CD14-positive monocyte (primary cell): ENCODE data around the gene HOXA2. TPM values are rescaled to one million over a fixed set of nuclear protein-coding genes. Genes with fewer than 3 reads are reported as not detected.
A peak's percentile ranks its signal among the peaks of the same experiment; 100 is the strongest.

ENCODE experiments used
- DNase-seq, 3 donors: peaks; one replicate each; pipeline ENCODE4 v3.0.0-alpha.2; 2011 to 2022
- H2AFZ ChIP-seq: 2 replicates; pipeline ENCODE4 v1.6.0; 2012; ENCODE audit warnings: mild to moderate bottlenecking, low read depth, low read length, inconsistent platforms; ENCODE audit not compliant: insufficient read depth, poor library complexity, severe bottlenecking
- H3K27ac ChIP-seq, 2 donors: 1 replicate in 1 of 2; 2 replicates in 1 of 2; pipeline ENCODE4 v1.5.1; 2012 to 2013; ENCODE audit warnings: low read length in 2 of 2, control low read depth in 1 of 2, inconsistent platforms in 1 of 2, low read depth in 1 of 2, mild to moderate bottlenecking in 1 of 2
- H3K27me3 ChIP-seq, 2 donors: one replicate each; pipeline versions ENCODE4 v1.6.0 to v1.6.1; 2011 to 2013; ENCODE audit warnings: low read length in 2 of 2; ENCODE audit not compliant: control insufficient read depth in 2 of 2, insufficient read depth in 2 of 2
- H3K36me3 ChIP-seq, 2 donors: replicated peaks in 1 of 2; 1 replicate in 1 of 2; 2 replicates in 1 of 2; pipeline versions ENCODE4 v1.5.1 to v1.6.1; 2012 to 2013; ENCODE audit warnings: low read length in 2 of 2, control low read depth in 1 of 2, inconsistent platforms in 1 of 2, mild to moderate bottlenecking in 1 of 2; ENCODE audit not compliant: insufficient read depth in 2 of 2, control insufficient read depth in 1 of 2
- H3K4me1 ChIP-seq, 2 donors: 1 replicate in 1 of 2; 2 replicates in 1 of 2; pipeline versions ENCODE4 v1.5.1 to v1.6.1; 2012 to 2013; ENCODE audit warnings: low read length in 2 of 2, control low read depth in 1 of 2, inconsistent platforms in 1 of 2, mild to moderate bottlenecking in 1 of 2, moderate library complexity in 1 of 2; ENCODE audit not compliant: insufficient read depth in 2 of 2, control insufficient read depth in 1 of 2
- H3K4me2 ChIP-seq: replicated peaks from 2 replicates; pipeline ENCODE3; 2012; ENCODE audit warnings: low read length, moderate library complexity, mild to moderate bottlenecking; ENCODE audit not compliant: poor library complexity, severe bottlenecking; ENCODE audit errors: extremely low read depth
- H3K4me3 ChIP-seq, 3 experiments: fragments of 200-600 bp in 1 of 3; sonication (generic) in 1 of 3; replicated peaks in 1 of 3; 1 replicate in 2 of 3; 2 replicates in 1 of 3; pipeline ENCODE4 v1.5.1; 2011 to 2013; ENCODE audit warnings: low read length in 3 of 3, mild to moderate bottlenecking in 3 of 3, control low read depth in 2 of 3, low read depth in 2 of 3, inconsistent platforms in 1 of 3, moderate library complexity in 1 of 3
- H3K79me2 ChIP-seq: 2 replicates; pipeline ENCODE4 v1.6.0; 2012; ENCODE audit warnings: mild to moderate bottlenecking, control low read depth, inconsistent platforms, low read length, moderate library complexity; ENCODE audit not compliant: insufficient read depth
- H3K9ac ChIP-seq: 2 replicates; pipeline ENCODE4 v1.6.0; 2017; ENCODE audit warnings: low read length, mild to moderate bottlenecking; ENCODE audit not compliant: insufficient read depth, poor library complexity, severe bottlenecking
- H3K9me3 ChIP-seq, 2 donors: replicated peaks in 1 of 2; 1 replicate in 1 of 2; 2 replicates in 1 of 2; pipeline versions ENCODE4 v1.5.1 to v1.6.1; 2012 to 2013; ENCODE audit warnings: low read length in 2 of 2, control low read depth in 1 of 2; ENCODE audit not compliant: control insufficient read depth in 1 of 2, insufficient read depth in 1 of 2
- H4K20me1 ChIP-seq: 2 replicates; pipeline ENCODE4 v1.6.0; 2012; ENCODE audit warnings: mild to moderate bottlenecking, low read length, control low read depth, moderate library complexity; ENCODE audit not compliant: insufficient read depth
- H3K27ac Mint-ChIP-seq, 7 donors: one replicate each; pipeline ENCODE4 v1.8.0; 2020; ENCODE audit warnings: mild to moderate bottlenecking in 7 of 7, mixed read lengths in 7 of 7, moderate library complexity in 6 of 7, inconsistent platforms in 2 of 7
- H3K27me3 Mint-ChIP-seq, 3 donors: one replicate each; pipeline ENCODE4 v1.8.0; 2021 to 2022; ENCODE audit warnings: low read depth in 3 of 3, mild to moderate bottlenecking in 3 of 3, mixed read lengths in 3 of 3, moderate library complexity in 3 of 3, inconsistent platforms in 1 of 3
- H3K36me3 Mint-ChIP-seq, 2 donors: one replicate each; pipeline ENCODE4 v1.8.0; 2020; ENCODE audit warnings: mixed read lengths in 2 of 2, inconsistent platforms in 1 of 2, mild to moderate bottlenecking in 1 of 2
- H3K4me1 Mint-ChIP-seq: one replicate; pipeline ENCODE4 v1.8.0; 2020; ENCODE audit warnings: mild to moderate bottlenecking, mixed read lengths
- H3K4me3 Mint-ChIP-seq, 2 donors: one replicate each; pipeline ENCODE4 v1.8.0; 2020; ENCODE audit warnings: mild to moderate bottlenecking in 2 of 2, mixed read lengths in 2 of 2, moderate library complexity in 1 of 2
- H3K9me3 Mint-ChIP-seq, 7 donors: one replicate each; pipeline ENCODE4 v1.8.0; 2020 to 2022; ENCODE audit warnings: mixed read lengths in 7 of 7, mild to moderate bottlenecking in 6 of 7, moderate library complexity in 6 of 7, inconsistent platforms in 2 of 7
- WGBS: methylation state at CpG from one replicate; pipeline ENCODE4 v1.1.5; 2013; ENCODE audit warnings: missing lambda C conversion rate; ENCODE audit not compliant: insufficient coverage; 5-methylcytosine and 5-hydroxymethylcytosine counted together
- intact Hi-C, 2 donors: fragments of 100-400 bp; cut with micrococcal nuclease; formaldehyde crosslinking; loops; one replicate each; pipeline versions ENCODE4 v1.15.0 to v1.15.1; 2023
- polyA plus RNA-seq, 3 donors: library from polyadenylated mRNA; depleted of rRNA in 1 of 3; unstranded in 2 of 3; stranded (reverse) in 1 of 3; fragments of 300-500 nt in 2 of 3; fragments of >200 nt in 1 of 3; fragmentation: Illumina TruSeq in 2 of 3; gene quantifications; 1 replicate in 2 of 3; 2 replicates in 1 of 3; pipeline ENCODE4 v1.2.3, GENCODE V29; 2012 to 2021
- TF ChIP-seq, protein P1 (sequence below): fragments of 200-600 bp; IDR thresholded peaks from one replicate; pipeline ENCODE4 v1.8.0; 2022; ENCODE audit warnings: antibody characterized with exemption, mild to moderate bottlenecking

HOXA2 gene
- polyA plus RNA-seq, 3 donors, result not detected

DNA sequence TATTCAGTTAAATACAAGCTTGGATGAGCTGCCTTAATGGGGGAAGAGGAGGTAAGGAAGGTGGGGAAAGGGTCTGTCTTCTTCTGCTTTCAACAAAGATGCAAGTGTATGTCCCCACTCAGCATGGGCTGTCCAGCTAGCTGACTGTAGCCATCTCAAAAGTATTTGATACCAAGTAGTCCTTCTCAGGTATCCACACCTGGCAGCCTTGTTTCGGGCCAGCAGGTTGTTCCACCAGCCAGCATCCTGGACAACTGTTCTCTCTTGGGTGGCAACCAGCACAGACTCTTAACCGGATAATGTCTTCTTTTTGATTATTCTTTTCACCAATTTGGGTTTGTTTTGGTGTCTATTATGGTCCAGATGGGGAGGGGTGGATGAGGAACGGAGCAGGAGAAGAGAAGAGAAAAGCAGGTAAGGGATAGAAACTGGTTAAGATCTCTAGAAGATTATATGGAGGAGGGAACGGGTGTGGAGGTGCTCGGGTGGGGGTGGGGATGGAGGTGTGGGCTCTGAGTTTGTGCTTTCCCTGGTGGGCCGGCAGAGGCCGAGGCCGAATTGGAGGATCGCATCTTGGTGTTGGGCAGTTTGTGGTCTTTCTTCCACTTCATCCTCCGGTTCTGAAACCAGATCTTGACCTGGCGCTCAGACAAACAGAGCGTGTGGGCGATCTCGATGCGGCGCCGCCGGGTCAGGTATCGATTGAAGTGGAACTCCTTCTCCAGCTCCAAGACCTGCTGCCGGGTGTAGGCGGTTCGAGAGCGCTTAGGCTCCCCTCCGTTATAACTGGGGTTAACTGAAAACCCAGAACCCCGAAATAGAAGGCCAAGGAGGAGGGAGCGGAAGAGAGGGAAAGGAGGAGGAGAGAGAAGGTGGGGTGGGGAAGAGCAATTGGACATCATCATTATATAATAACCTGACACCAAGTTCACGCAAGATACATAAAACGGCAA lies 26.6 kb upstream of the HOXA2 start:
- DNase-seq, result no peak
- Histone ChIP-seq H3K27me3 (no peaks in the 10 kb centered on the region), H3K4me2 (no peak overlapping the region), H4K20me1 (no peaks in the 10 kb centered on the region), H3K4me1 (peaks cover 0 to 8% of the 10 kb centered on the region in 2 donors), H3K9me3 (no peaks in the 10 kb centered on the region), H3K9ac (no peak overlapping the region), H3K27ac (no peak overlapping the region), H3K79me2 (no peaks in the 10 kb centered on the region), H2AFZ (no peak overlapping the region), H3K4me3 (no peak overlapping the region), H3K36me3 (no peaks in the 10 kb centered on the region)
- H3K9me3 Mint-ChIP-seq, result peaks cover 0 to 9% (median 0%) of the 10 kb centered on the region in 7 donors
- TF ChIP-seq, protein P1, sequence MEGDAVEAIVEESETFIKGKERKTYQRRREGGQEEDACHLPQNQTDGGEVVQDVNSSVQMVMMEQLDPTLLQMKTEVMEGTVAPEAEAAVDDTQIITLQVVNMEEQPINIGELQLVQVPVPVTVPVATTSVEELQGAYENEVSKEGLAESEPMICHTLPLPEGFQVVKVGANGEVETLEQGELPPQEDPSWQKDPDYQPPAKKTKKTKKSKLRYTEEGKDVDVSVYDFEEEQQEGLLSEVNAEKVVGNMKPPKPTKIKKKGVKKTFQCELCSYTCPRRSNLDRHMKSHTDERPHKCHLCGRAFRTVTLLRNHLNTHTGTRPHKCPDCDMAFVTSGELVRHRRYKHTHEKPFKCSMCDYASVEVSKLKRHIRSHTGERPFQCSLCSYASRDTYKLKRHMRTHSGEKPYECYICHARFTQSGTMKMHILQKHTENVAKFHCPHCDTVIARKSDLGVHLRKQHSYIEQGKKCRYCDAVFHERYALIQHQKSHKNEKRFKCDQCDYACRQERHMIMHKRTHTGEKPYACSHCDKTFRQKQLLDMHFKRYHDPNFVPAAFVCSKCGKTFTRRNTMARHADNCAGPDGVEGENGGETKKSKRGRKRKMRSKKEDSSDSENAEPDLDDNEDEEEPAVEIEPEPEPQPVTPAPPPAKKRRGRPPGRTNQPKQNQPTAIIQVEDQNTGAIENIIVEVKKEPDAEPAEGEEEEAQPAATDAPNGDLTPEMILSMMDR, result no peak
- H3K36me3 Mint-ChIP-seq, result peaks cover 0 to 2% of the 10 kb centered on the region in 2 donors
- H3K27me3 Mint-ChIP-seq, result peaks cover 4 to 10% (median 5%) of the 10 kb centered on the region in 3 donors
- intact Hi-C loops, result no loop called here
- peaks cover 9% of the 10 kb centered on the region for H3K4me1 Mint-ChIP-seq
- 96% methylated on average over 14 of the region's 28 CpGs for WGBS
- H3K4me3 Mint-ChIP-seq, result peak overlapping the region; percentile 0 to 27
- peak overlapping the region in 1 of 7 donors; percentile 35 for H3K27ac Mint-ChIP-seq

DNA sequence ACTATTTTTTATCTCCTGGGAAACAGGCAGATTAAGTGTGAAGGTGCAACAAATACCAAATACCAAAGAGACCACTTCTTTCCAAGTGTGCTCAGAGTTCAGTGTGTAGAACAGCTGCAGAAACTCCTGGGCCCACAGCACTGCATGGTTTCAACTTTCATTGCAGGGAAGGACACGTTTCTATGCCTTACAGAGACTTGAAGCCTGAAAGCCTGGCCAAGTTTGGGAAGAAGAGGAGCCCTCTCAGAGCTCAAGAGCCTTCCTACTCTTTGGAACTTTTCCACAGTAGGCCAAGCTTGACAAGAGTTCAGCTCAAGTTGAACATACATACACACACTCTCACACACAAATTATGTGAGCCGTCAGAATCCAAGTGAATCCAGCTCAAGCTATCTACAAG lies 25.6 kb upstream of the HOXA2 start:
- H3K9ac ChIP-seq, result no peak overlapping the region
- H3K9me3 ChIP-seq, result no peaks in the 10 kb centered on the region
- no peaks in the 10 kb centered on the region for H3K27me3 ChIP-seq
- intact Hi-C loops, result no loop called here
- peaks cover 0 to 7% of the 10 kb centered on the region in 2 donors for H3K4me1 ChIP-seq
- H2AFZ ChIP-seq, result no peak overlapping the region
- TF ChIP-seq, protein P1, result no peak
- peaks cover 0 to 2% of the 10 kb centered on the region in 2 donors for H3K36me3 Mint-ChIP-seq
- no peak overlapping the region for H3K4me2 ChIP-seq
- peaks cover 3 to 10% (median 4%) of the 10 kb centered on the region in 3 donors for H3K27me3 Mint-ChIP-seq
- H3K4me3 ChIP-seq, result no peak overlapping the region
- DNase-seq, result no peak
- peaks cover 8% of the 10 kb centered on the region for H3K4me1 Mint-ChIP-seq
- H3K36me3 ChIP-seq, result no peaks in the 10 kb centered on the region
- 83% methylated on average over 1 of the region's 2 CpGs for WGBS
- no peaks in the 10 kb centered on the region for H3K79me2 ChIP-seq
- no peak overlapping the region for H3K27ac Mint-ChIP-seq
- no peak overlapping the region for H3K4me3 Mint-ChIP-seq
- peaks cover 0 to 6% (median 0%) of the 10 kb centered on the region in 7 donors for H3K9me3 Mint-ChIP-seq
- no peak overlapping the region for H3K27ac ChIP-seq
- H4K20me1 ChIP-seq, result no peaks in the 10 kb centered on the region
